GM21390 (cell line): ENCODE data around the gene MYEF2.

Source experiments
- ATAC-seq: cut with Tn5 transposase; IDR thresholded peaks from one replicate; pipeline ENCODE4 v1.9.1; 2021; ENCODE audit not compliant: unreplicated experiment

MYEF2 gene

GRCh38 chr15:48089702-48090101 lies 88.4 kb downstream of the MYEF2 start:
- no peak for ATAC-seq

GRCh38 chr15:48087844-48088243 lies 90.3 kb downstream of the MYEF2 start:
- ATAC-seq: no peak

- no peak for ATAC-seq
Observed at GRCh38 chr15:48086576-48086975, 91.5 kb downstream of the MYEF2 start.

- ATAC-seq: no peak
Observed at GRCh38 chr15:48086133-48086532, 92.0 kb downstream of the MYEF2 start.

GRCh38 chr15:48085591-48085930 lies 92.5 kb downstream of the MYEF2 start:
- no peak for ATAC-seq

- no peak for ATAC-seq
Observed at GRCh38 chr15:48084759-48085590, 93.1 kb downstream of the MYEF2 start.
